GM18951 (cell line): ENCODE results near the gene EDIL3.

ENCODE experiments used
- POLR2A ChIP-seq: IDR thresholded peaks from 4 replicates; pipeline ENCODE4 v1.6.1; 2011; ENCODE audit warnings: mild to moderate bottlenecking; ENCODE audit not compliant: insufficient read length, insufficient read depth; ENCODE audit errors: extremely low read depth
- in situ Hi-C: fragments of 300-500 bp; cut with MboI; formaldehyde crosslinking; loops from one replicate; pipeline ENCODE4 v1.12.0; 2022; ENCODE audit warnings: low sequenced_read_pairs, mixed read lengths, inconsistent platforms; ENCODE audit not compliant: unreplicated experiment

The EDIL3 gene

GRCh38 chr5:84275609-84276008, 109.1 kb downstream of the EDIL3 start:
- in situ Hi-C loops = loop anchor here (25.0 kb wide), 1 partner anchor 2012 kb away; no protein-coding TSS in a partner anchor
- TF ChIP-seq POLR2A = no peak

DNA sequence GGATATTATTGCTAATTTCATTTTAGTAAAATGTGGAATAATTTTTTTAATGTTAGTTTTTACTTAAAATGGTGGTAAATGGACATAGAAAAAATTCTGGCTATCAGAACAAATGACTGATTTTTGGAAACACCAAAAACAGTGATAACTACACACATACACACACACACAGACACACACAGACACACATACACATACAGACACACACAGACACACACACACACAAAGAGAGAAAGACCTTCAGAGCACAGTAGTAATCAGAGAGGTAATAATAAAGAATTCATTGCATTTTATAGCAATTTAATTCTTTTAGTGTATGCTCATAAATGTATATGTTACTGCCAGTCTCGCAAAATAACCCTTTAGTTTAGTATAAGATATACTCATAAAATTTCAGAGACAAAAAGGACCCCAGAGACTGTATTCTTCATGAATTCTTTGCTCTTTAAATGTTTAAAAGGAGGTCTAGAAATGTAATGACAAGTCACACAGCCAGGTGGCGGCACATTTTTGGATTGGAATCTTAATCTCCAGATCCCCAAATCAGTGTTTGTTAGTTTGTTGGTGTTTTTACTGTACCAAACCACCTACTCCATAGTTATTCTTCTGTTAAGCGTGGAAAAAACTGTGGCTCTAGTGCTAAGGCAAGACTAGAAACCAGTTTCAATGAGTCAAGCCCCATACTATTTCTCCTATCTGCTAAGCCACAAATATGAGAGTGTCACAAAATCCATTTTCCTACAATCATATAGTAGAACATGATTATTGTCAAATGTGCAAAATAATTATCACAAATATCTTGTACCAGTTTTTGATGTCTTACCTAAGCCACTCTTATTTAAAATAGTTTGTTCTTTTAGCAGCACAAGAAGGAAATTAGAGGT, 109.9 kb downstream of the EDIL3 start:
- in situ Hi-C loops = loop anchor here (25.0 kb wide), 1 partner anchor 2012 kb away; no protein-coding TSS in a partner anchor
- TF ChIP-seq POLR2A = no peak

DNA sequence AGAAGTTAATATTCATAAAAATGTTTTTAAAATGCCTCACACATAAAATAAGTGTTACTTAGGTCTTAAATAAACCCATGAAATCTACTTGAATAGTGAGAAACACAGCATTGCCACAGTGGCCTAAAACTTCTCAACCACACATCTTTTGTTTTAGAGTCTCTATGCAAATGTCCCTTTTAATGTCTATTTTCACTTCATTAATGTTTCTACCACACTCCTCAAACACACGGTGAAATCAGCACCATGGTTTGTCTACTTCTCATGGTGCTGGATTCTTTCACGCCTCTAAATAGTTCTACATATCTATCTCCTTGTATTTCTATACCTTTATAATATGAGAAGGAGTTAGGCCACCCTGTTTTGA, 111.2 kb downstream of the EDIL3 start:
- TF ChIP-seq POLR2A = no peak
- in situ Hi-C loops = no loop called here

GRCh38 chr5:84272771-84273516, 111.7 kb downstream of the EDIL3 start:
- in situ Hi-C loops = no loop called here
- no peak for TF ChIP-seq POLR2A

DNA sequence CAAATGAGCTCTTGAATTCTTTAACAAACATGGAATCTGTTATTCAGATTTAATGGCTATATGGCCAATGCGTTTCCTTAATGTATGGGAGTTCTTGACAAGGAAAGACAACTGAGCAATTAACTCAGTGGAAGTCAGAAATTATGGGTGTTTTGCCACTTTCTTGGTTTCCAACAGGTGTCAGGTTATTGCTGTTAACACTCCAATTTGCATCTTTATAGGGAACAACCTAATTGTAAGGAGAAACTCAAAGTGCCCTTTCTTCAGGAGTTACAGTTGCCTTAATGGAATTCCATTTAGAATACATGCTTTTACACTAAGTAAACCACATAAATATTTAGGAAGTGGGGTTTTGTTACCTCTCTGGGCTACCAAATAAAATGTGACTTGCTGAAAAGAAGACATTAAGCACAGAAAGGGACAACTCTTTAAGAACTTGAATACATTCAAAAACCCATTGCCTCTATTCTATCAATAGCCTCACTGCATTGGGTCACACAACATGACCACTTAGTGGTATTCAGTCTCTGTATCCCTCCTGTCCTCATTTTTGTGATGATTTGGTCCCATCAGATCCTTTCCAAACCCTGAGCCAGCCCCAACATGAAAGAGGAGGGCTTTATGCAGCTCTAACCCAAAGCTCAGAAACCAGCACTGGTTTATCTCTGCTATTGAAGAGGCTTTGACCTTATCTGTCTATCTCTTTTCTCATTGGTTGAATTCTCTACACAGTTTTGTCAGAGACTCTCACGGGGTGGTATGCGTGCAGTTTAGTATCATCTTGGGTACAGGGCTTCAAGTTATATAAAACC, 118.7 kb downstream of the EDIL3 start:
- in situ Hi-C loops = no loop called here
- TF ChIP-seq POLR2A = no peak

DNA sequence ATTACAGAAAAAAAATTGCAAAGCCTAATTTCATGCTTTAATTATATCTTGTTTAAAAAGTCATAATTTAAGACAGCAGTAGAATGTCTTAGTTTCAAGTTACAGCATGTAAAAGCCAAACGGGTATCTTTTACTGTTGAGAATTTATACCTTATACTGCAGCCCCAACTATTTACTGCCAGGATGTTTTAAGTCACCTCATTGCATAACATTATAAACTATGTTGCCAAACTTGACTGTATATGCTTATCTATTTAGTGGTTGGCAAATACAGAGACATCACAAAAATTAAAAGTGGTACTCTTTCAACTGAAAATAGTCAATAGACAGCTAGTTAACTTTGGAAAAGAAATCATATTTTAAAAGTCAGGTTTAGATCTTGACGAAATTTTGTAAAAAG, 119.5 kb downstream of the EDIL3 start:
- TF ChIP-seq POLR2A = no peak
- in situ Hi-C loops = no loop called here

DNA sequence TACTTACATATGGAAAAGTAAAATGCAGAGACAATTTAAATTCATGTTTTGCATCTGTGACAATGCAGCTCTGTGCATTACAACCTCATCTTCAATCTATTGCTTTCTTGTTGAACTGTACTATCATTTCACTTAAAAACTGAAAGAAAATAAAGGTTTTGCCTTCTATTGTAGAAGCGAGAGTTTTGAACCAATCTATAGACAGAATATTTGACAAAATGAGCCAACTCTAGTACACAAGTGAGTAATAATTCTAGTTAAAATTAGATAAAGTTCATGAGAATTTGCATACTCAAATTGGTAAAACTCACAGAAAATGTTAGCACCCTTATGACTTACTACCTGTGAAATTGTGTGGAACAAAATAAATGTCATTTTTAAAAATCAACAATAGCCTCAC, 123.7 kb downstream of the EDIL3 start:
- in situ Hi-C loops = no loop called here
- no peak for TF ChIP-seq POLR2A

- in situ Hi-C loops = no loop called here
Observed at GRCh38 chr5:84260140-84260539, 124.5 kb downstream of the EDIL3 start.

GRCh38 chr5:84259283-84260045, 125.2 kb downstream of the EDIL3 start:
- no peak for TF ChIP-seq POLR2A
- in situ Hi-C loops = no loop called here

More at GRCh38 chr5:84260140-84260539, 124.5 kb downstream of the EDIL3 start:
- no peak for TF ChIP-seq POLR2A

- TF ChIP-seq POLR2A = no peak
- in situ Hi-C loops = no loop called here
Observed at GRCh38 chr5:84257061-84257460, 127.6 kb downstream of the EDIL3 start.

- in situ Hi-C loops = no loop called here
- TF ChIP-seq POLR2A = no peak
Observed at GRCh38 chr5:84255315-84255714, 129.4 kb downstream of the EDIL3 start.

- TF ChIP-seq POLR2A = no peak
- in situ Hi-C loops = no loop called here
Observed at GRCh38 chr5:84253946-84254345, 130.7 kb downstream of the EDIL3 start.
